ENCODE results near the gene LGALS14.
"Not testable (repeated sequence)": the region's sequence is repeated elsewhere in the genome, so short reads cannot be mapped to it uniquely, and the experiment has no call there.

LGALS14 gene

GRCh38 chr19:39672473-39672872 lies 31.8 kb upstream of the LGALS14 start:
- no peak overlapping the region for H3K9ac ChIP-seq (ENCODE audit: low read length)
- H3K9me3 ChIP-seq (ENCODE audit: control insufficient read depth, low read length): no peaks in the 10 kb centered on the region
- no peak overlapping the region for H2AK5ac ChIP-seq (ENCODE audit: low read length, severe bottlenecking)
- no peak overlapping the region for H3K27ac ChIP-seq (ENCODE audit: low read length, poor library complexity, severe bottlenecking)
- no peaks in the 10 kb centered on the region for H3K36me3 ChIP-seq (ENCODE audit: control insufficient read depth in 1 of 2, insufficient read depth in 2 of 2, low read depth in 1 of 2, low read length in 2 of 2)
- H2BK15ac ChIP-seq (ENCODE audit: low read depth, poor library complexity, severe bottlenecking): no peak overlapping the region
- no peak overlapping the region for H3K14ac ChIP-seq (ENCODE audit: low read length in 2 of 2)
- no peak overlapping the region for H2AFZ ChIP-seq (ENCODE audit: low read depth, low read length)
- WGBS: 64% methylated on average over 5 of the region's 5 CpGs
- no peak overlapping the region for H2BK12ac ChIP-seq (ENCODE audit: low read length in 2 of 2)
- no peak overlapping the region for H3K4me2 ChIP-seq (ENCODE audit: low read length, poor library complexity, severe bottlenecking)
- H2BK120ac ChIP-seq (ENCODE audit: low read depth, low read length): no peak overlapping the region
- H3K23ac ChIP-seq (ENCODE audit: low read length in 2 of 2): no peak overlapping the region
- H4K8ac ChIP-seq (ENCODE audit: low read length): no peak overlapping the region
- no peak overlapping the region for H3K18ac ChIP-seq (ENCODE audit: low read depth in 1 of 2, low read length in 2 of 2)
- no peak overlapping the region for H3K4ac ChIP-seq (ENCODE audit: low read depth in 1 of 2, low read length in 2 of 2)
- H3K27me3 ChIP-seq (ENCODE audit: control insufficient read depth in 1 of 2, insufficient read depth in 1 of 2, low read length in 2 of 2): peaks cover 8 to 22% of the 10 kb centered on the region in 2 experiments
- H4K91ac ChIP-seq (ENCODE audit: low read length): no peak overlapping the region
- H3K79me1 ChIP-seq (replicated peaks; ENCODE audit: low read length, poor library complexity, severe bottlenecking): no peaks in the 10 kb centered on the region
- DNase-seq: no peak
- no peak overlapping the region for H3K4me3 ChIP-seq (ENCODE audit: insufficient read depth in 1 of 2, low read depth in 1 of 2, low read length in 2 of 2)
- H2BK5ac ChIP-seq (ENCODE audit: low read depth, low read length, poor library complexity, severe bottlenecking): no peak overlapping the region
- no peaks in the 10 kb centered on the region for H3K4me1 ChIP-seq (ENCODE audit: control insufficient read depth, insufficient read depth, low read depth, low read length)

GRCh38 chr19:39673862-39674261 lies 30.4 kb upstream of the LGALS14 start:
- H3K18ac ChIP-seq (ENCODE audit: low read depth in 1 of 2, low read length in 2 of 2); H3K4ac ChIP-seq (ENCODE audit: low read depth in 1 of 2, low read length in 2 of 2); H3K23ac ChIP-seq (ENCODE audit: low read length in 2 of 2); H3K4me2 ChIP-seq (ENCODE audit: low read length, poor library complexity, severe bottlenecking); H4K91ac ChIP-seq (ENCODE audit: low read length); H2BK5ac ChIP-seq (ENCODE audit: low read depth, low read length, poor library complexity, severe bottlenecking); H3K14ac ChIP-seq (ENCODE audit: low read length in 2 of 2); H2AFZ ChIP-seq (ENCODE audit: low read depth, low read length); H3K4me1 ChIP-seq (ENCODE audit: control insufficient read depth, insufficient read depth, low read depth, low read length); H2BK120ac ChIP-seq (ENCODE audit: low read depth, low read length); H2BK15ac ChIP-seq (ENCODE audit: low read depth, poor library complexity, severe bottlenecking); H3K36me3 ChIP-seq (ENCODE audit: control insufficient read depth in 1 of 2, insufficient read depth in 2 of 2, low read depth in 1 of 2, low read length in 2 of 2); DNase-seq; H2BK12ac ChIP-seq (ENCODE audit: low read length in 2 of 2); H3K79me1 ChIP-seq (replicated peaks; ENCODE audit: low read length, poor library complexity, severe bottlenecking); H2AK5ac ChIP-seq (ENCODE audit: low read length, severe bottlenecking); H3K4me3 ChIP-seq (ENCODE audit: insufficient read depth in 1 of 2, low read depth in 1 of 2, low read length in 2 of 2); H4K8ac ChIP-seq (ENCODE audit: low read length); H3K9ac ChIP-seq (ENCODE audit: low read length); H3K9me3 ChIP-seq (ENCODE audit: control insufficient read depth, low read length); H3K27ac ChIP-seq (ENCODE audit: low read length, poor library complexity, severe bottlenecking): not testable (repeated sequence)
- H3K27me3 ChIP-seq (ENCODE audit: control insufficient read depth in 1 of 2, insufficient read depth in 1 of 2, low read length in 2 of 2): peaks cover 12 to 26% of the 10 kb centered on the region in 2 experiments
- WGBS: 20% methylated on average over 1 of the region's 1 CpG

GRCh38 chr19:39676004-39676403 lies 28.3 kb upstream of the LGALS14 start:
- 73% methylated on average over 3 of the region's 3 CpGs for WGBS

GRCh38 chr19:39677961-39678889 lies 26.1 kb upstream of the LGALS14 start:
- Histone ChIP-seq H4K91ac (ENCODE audit: low read length) (no peak overlapping the region), H3K4me2 (ENCODE audit: low read length, poor library complexity, severe bottlenecking) (no peak overlapping the region), H3K4ac (ENCODE audit: low read depth in 1 of 2, low read length in 2 of 2) (no peak overlapping the region), H3K79me1 (replicated peaks; ENCODE audit: low read length, poor library complexity, severe bottlenecking) (no peaks in the 10 kb centered on the region), H4K8ac (ENCODE audit: low read length) (no peak overlapping the region), H3K18ac (ENCODE audit: low read depth in 1 of 2, low read length in 2 of 2) (no peak overlapping the region), H3K14ac (ENCODE audit: low read length in 2 of 2) (no peak overlapping the region), H2BK120ac (ENCODE audit: low read depth, low read length) (no peak overlapping the region), H2BK12ac (ENCODE audit: low read length in 2 of 2) (no peak overlapping the region), H2BK5ac (ENCODE audit: low read depth, low read length, poor library complexity, severe bottlenecking) (no peak overlapping the region), H3K23ac (ENCODE audit: low read length in 2 of 2) (no peak overlapping the region), H2AK5ac (ENCODE audit: low read length, severe bottlenecking) (no peak overlapping the region), H3K36me3 (ENCODE audit: control insufficient read depth in 1 of 2, insufficient read depth in 2 of 2, low read depth in 1 of 2, low read length in 2 of 2) (no peaks in the 10 kb centered on the region), H3K27ac (ENCODE audit: low read length, poor library complexity, severe bottlenecking) (no peak overlapping the region), H3K27me3 (ENCODE audit: control insufficient read depth in 1 of 2, insufficient read depth in 1 of 2, low read length in 2 of 2) (peaks cover 13 to 15% of the 10 kb centered on the region in 2 experiments), H3K4me3 (ENCODE audit: insufficient read depth in 1 of 2, low read depth in 1 of 2, low read length in 2 of 2) (no peak overlapping the region), H2AFZ (ENCODE audit: low read depth, low read length) (no peak overlapping the region), H3K9ac (ENCODE audit: low read length) (no peak overlapping the region), H2BK15ac (ENCODE audit: low read depth, poor library complexity, severe bottlenecking) (no peak overlapping the region), H3K4me1 (ENCODE audit: control insufficient read depth, insufficient read depth, low read depth, low read length) (no peaks in the 10 kb centered on the region), H3K9me3 (ENCODE audit: control insufficient read depth, low read length) (no peaks in the 10 kb centered on the region)
- WGBS: 82% methylated on average over 9 of the region's 10 CpGs
- DNase-seq: no peak

More at GRCh38 chr19:39676004-39676403, 28.3 kb upstream of the LGALS14 start:
- H3K4me1 ChIP-seq (ENCODE audit: control insufficient read depth, insufficient read depth, low read depth, low read length): no peaks in the 10 kb centered on the region
- no peak overlapping the region for H2AFZ ChIP-seq (ENCODE audit: low read depth, low read length)
- no peak overlapping the region for H4K8ac ChIP-seq (ENCODE audit: low read length)
- H2BK12ac ChIP-seq (ENCODE audit: low read length in 2 of 2): no peak overlapping the region
- no peak overlapping the region for H2AK5ac ChIP-seq (ENCODE audit: low read length, severe bottlenecking)
- H3K14ac ChIP-seq (ENCODE audit: low read length in 2 of 2): no peak overlapping the region
- H3K9ac ChIP-seq (ENCODE audit: low read length): no peak overlapping the region
- H3K9me3 ChIP-seq (ENCODE audit: control insufficient read depth, low read length): no peaks in the 10 kb centered on the region
- DNase-seq: no peak
- no peak overlapping the region for H4K91ac ChIP-seq (ENCODE audit: low read length)
- H2BK120ac ChIP-seq (ENCODE audit: low read depth, low read length): no peak overlapping the region
- no peaks in the 10 kb centered on the region for H3K79me1 ChIP-seq (replicated peaks; ENCODE audit: low read length, poor library complexity, severe bottlenecking)
- H3K27me3 ChIP-seq (ENCODE audit: control insufficient read depth in 1 of 2, insufficient read depth in 1 of 2, low read length in 2 of 2): peaks cover 15 to 29% of the 10 kb centered on the region in 2 experiments
- no peak overlapping the region for H2BK5ac ChIP-seq (ENCODE audit: low read depth, low read length, poor library complexity, severe bottlenecking)
- no peak overlapping the region for H3K4me2 ChIP-seq (ENCODE audit: low read length, poor library complexity, severe bottlenecking)
- H3K4ac ChIP-seq (ENCODE audit: low read depth in 1 of 2, low read length in 2 of 2): no peak overlapping the region
- H3K18ac ChIP-seq (ENCODE audit: low read depth in 1 of 2, low read length in 2 of 2): no peak overlapping the region
- H2BK15ac ChIP-seq (ENCODE audit: low read depth, poor library complexity, severe bottlenecking): no peak overlapping the region
- H3K27ac ChIP-seq (ENCODE audit: low read length, poor library complexity, severe bottlenecking): no peak overlapping the region
- no peak overlapping the region for H3K4me3 ChIP-seq (ENCODE audit: insufficient read depth in 1 of 2, low read depth in 1 of 2, low read length in 2 of 2)
- H3K36me3 ChIP-seq (ENCODE audit: control insufficient read depth in 1 of 2, insufficient read depth in 2 of 2, low read depth in 1 of 2, low read length in 2 of 2): no peaks in the 10 kb centered on the region
- H3K23ac ChIP-seq (ENCODE audit: low read length in 2 of 2): no peak overlapping the region

Measured in mesenchymal stem cell (in vitro differentiated cells and primary cell).